ENCODE data around the gene LNPK. TPM values are rescaled to one million over a fixed set of nuclear protein-coding genes. Genes with fewer than 3 reads are reported as not detected.

The LNPK gene
- total RNA-seq, 1 donor from 2014 or later: 31.7 TPM

DNA sequence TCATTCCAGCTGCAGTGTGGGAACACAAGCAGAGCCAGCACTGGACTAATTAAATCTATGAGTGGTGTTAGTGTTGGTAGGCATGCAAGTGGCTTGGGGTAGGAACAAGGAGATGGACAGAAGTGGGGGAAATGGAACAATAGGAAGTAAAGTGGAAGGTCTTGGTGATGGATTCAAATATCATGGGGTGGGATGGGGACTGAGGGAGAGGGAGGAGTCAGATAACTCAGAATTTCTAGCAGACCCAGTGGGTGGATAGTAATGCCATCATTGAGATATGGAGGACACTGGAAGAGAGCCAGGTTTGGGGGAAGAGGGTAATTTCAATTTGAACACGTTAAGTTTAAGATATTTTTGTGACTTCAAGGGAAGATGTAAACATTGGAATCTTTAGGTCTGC lies 2.9 kb upstream of the LNPK start:
- H3K27ac Mint-ChIP-seq: no peak overlapping the region
- DNase-seq (ENCODE audit: low spot score in 2 of 2, unreplicated experiment in 2 of 2): no peak
- TF ChIP-seq CTCF (IDR thresholded peaks at IDR 0.05; ENCODE audit: unreplicated experiment): no peak
- H3K36me3 Mint-ChIP-seq: no peaks in the 10 kb centered on the region
- peaks cover 27% of the 10 kb centered on the region for H3K27me3 Mint-ChIP-seq (ENCODE audit: low read depth)
- no peak overlapping the region for H3K4me3 Mint-ChIP-seq
- H3K9me3 Mint-ChIP-seq: no peaks in the 10 kb centered on the region
- peaks cover 27% of the 10 kb centered on the region for H3K4me1 Mint-ChIP-seq

GRCh38 chr2:176003958-176004357 lies 1.9 kb upstream of the LNPK start:
- Mint-ChIP-seq H3K27ac (no peak overlapping the region), H3K4me3 (peak overlapping the region; percentile 15), H3K27me3 (ENCODE audit: low read depth) (peaks cover 27% of the 10 kb centered on the region), H3K9me3 (no peaks in the 10 kb centered on the region), H3K36me3 (no peaks in the 10 kb centered on the region), H3K4me1 (peaks cover 24% of the 10 kb centered on the region)
- DNase-seq (ENCODE audit: low spot score in 2 of 2, unreplicated experiment in 2 of 2): no peak
- TF ChIP-seq CTCF (IDR thresholded peaks at IDR 0.05; ENCODE audit: unreplicated experiment): no peak

- Mint-ChIP-seq H3K36me3 (no peaks in the 10 kb centered on the region), H3K9me3 (no peaks in the 10 kb centered on the region), H3K4me1 (peaks cover 24% of the 10 kb centered on the region), H3K4me3 (peak overlapping the region; percentile 87), H3K27me3 (ENCODE audit: low read depth) (peaks cover 21% of the 10 kb centered on the region), H3K27ac (peak overlapping the region; percentile 93)
- no peak for DNase-seq (ENCODE audit: low spot score in 2 of 2, unreplicated experiment in 2 of 2)
- no peak for TF ChIP-seq CTCF (IDR thresholded peaks at IDR 0.05; ENCODE audit: unreplicated experiment)
Measured at GRCh38 chr2:176002688-176003210, 682 bp upstream of the LNPK start.

- H3K27me3 Mint-ChIP-seq (ENCODE audit: low read depth): peaks cover 16% of the 10 kb centered on the region
- DNase-seq (ENCODE audit: low spot score in 2 of 2, unreplicated experiment in 2 of 2): peak in 1 of 2 experiments; percentile 42
- peak overlapping the region; percentile 87 for H3K4me3 Mint-ChIP-seq
- no peaks in the 10 kb centered on the region for H3K36me3 Mint-ChIP-seq
- peaks cover 24% of the 10 kb centered on the region for H3K4me1 Mint-ChIP-seq
- H3K27ac Mint-ChIP-seq: peak overlapping the region; percentile 93
- no peak for TF ChIP-seq CTCF (IDR thresholded peaks at IDR 0.05; ENCODE audit: unreplicated experiment)
- H3K9me3 Mint-ChIP-seq: no peaks in the 10 kb centered on the region
Measured at GRCh38 chr2:176001281-176001915, 669 bp downstream of the LNPK start.

DNA sequence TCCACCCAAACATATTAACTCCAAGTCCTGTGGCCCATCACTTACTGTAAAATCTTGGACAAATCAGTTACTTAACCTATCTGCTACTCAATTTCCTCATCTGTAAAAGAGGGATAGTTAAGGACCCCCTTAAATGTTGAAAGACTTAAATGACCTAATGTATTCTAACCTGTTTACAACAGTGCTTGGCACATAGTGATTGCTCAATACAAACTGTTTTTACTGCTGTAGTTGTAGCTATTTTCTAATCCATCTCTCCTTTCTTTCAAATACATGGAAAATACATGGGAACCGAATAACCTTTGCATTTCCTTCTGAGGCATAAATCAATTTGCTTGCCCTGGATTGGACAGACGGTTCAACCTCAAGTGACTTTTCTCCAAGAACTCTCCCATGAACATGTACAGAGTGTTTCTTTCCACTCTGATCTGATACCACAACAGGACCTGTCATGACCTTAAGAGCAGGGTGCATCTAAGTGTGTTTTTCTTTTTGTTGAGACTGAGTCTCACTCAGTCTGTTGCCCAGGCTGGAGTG lies 2.7 kb downstream of the LNPK start:
- H3K36me3 Mint-ChIP-seq: no peaks in the 10 kb centered on the region
- no peak overlapping the region for H3K4me3 Mint-ChIP-seq
- TF ChIP-seq CTCF (IDR thresholded peaks at IDR 0.05; ENCODE audit: unreplicated experiment): no peak
- peaks cover 6% of the 10 kb centered on the region for H3K27me3 Mint-ChIP-seq (ENCODE audit: low read depth)
- DNase-seq (ENCODE audit: low spot score in 2 of 2, unreplicated experiment in 2 of 2): no peak
- peaks cover 24% of the 10 kb centered on the region for H3K4me1 Mint-ChIP-seq
- H3K27ac Mint-ChIP-seq: no peak overlapping the region
- H3K9me3 Mint-ChIP-seq: no peaks in the 10 kb centered on the region

Measured in mesothelial cell of epicardium (in vitro differentiated cells).